ENCODE data around the gene KRTAP10-4.

KRTAP10-4 gene

GRCh38 chr21:44615911-44616590 lies 42.5 kb downstream of the KRTAP10-4 start:
- no peaks in the 10 kb centered on the region for H3K27me3 ChIP-seq (ENCODE audit: insufficient read depth, poor library complexity, severe bottlenecking)
- no peak overlapping the region for H3K27ac ChIP-seq (replicated peaks)
- no peak overlapping the region for H3K4me3 ChIP-seq (replicated peaks; ENCODE audit: insufficient read depth, low read length)
- TF ChIP-seq GABPA (IDR thresholded peaks at IDR 0.05; ENCODE audit: low read depth) (no peak), REST (IDR thresholded peaks at IDR 0.05; ENCODE audit: insufficient replicate concordance, low read depth) (no peak), SPI1 (IDR thresholded peaks at IDR 0.05; ENCODE audit: borderline replicate concordance, low read depth) (no peak), POLR2AphosphoS5 (IDR thresholded peaks at IDR 0.05; ENCODE audit: low read depth) (no peak), CTCF (IDR thresholded peaks at IDR 0.05; ENCODE audit: insufficient read depth, low read length) (no peak)
- no peak for DNase-seq (ENCODE audit: low read depth in 1 of 2, low spot score in 1 of 2)

GRCh38 chr21:44616591-44616926 lies 43.0 kb downstream of the KRTAP10-4 start:
- TF ChIP-seq REST (IDR thresholded peaks at IDR 0.05; ENCODE audit: insufficient replicate concordance, low read depth) = no peak
- no peak for TF ChIP-seq POLR2AphosphoS5 (IDR thresholded peaks at IDR 0.05; ENCODE audit: low read depth)
- no peak for TF ChIP-seq SPI1 (IDR thresholded peaks at IDR 0.05; ENCODE audit: borderline replicate concordance, low read depth)
- TF ChIP-seq CTCF (IDR thresholded peaks at IDR 0.05; ENCODE audit: insufficient read depth, low read length) = no peak
- TF ChIP-seq GABPA (IDR thresholded peaks at IDR 0.05; ENCODE audit: low read depth) = no peak
- no peak overlapping the region for H3K4me3 ChIP-seq (replicated peaks; ENCODE audit: insufficient read depth, low read length)
- no peaks in the 10 kb centered on the region for H3K27me3 ChIP-seq (ENCODE audit: insufficient read depth, poor library complexity, severe bottlenecking)
- no peak overlapping the region for H3K27ac ChIP-seq (replicated peaks)
- no peak for DNase-seq (ENCODE audit: low read depth in 1 of 2, low spot score in 1 of 2)

GRCh38 chr21:44617071-44617501 lies 43.6 kb downstream of the KRTAP10-4 start:
- TF ChIP-seq POLR2AphosphoS5 (IDR thresholded peaks at IDR 0.05; ENCODE audit: low read depth) (no peak), REST (IDR thresholded peaks at IDR 0.05; ENCODE audit: insufficient replicate concordance, low read depth) (no peak), GABPA (IDR thresholded peaks at IDR 0.05; ENCODE audit: low read depth) (no peak), SPI1 (IDR thresholded peaks at IDR 0.05; ENCODE audit: borderline replicate concordance, low read depth) (no peak), CTCF (IDR thresholded peaks at IDR 0.05; ENCODE audit: insufficient read depth, low read length) (no peak)
- Histone ChIP-seq H3K27me3 (ENCODE audit: insufficient read depth, poor library complexity, severe bottlenecking) (no peaks in the 10 kb centered on the region), H3K4me3 (replicated peaks; ENCODE audit: insufficient read depth, low read length) (no peak overlapping the region), H3K27ac (replicated peaks) (no peak overlapping the region)
- DNase-seq (ENCODE audit: low read depth in 1 of 2, low spot score in 1 of 2) = no peak
